MV-4-11 (cell line): ENCODE measurements around the gene CFAP44.
"Not testable (repeated sequence)": the region's sequence is repeated elsewhere in the genome, so short reads cannot be mapped to it uniquely, and the experiment has no call there.

Experiments used
- DNase-seq: peaks from one replicate; lab custom pipeline; 2025; lab: John Stamatoyannopoulos, UW

Gene CFAP44, protein sequence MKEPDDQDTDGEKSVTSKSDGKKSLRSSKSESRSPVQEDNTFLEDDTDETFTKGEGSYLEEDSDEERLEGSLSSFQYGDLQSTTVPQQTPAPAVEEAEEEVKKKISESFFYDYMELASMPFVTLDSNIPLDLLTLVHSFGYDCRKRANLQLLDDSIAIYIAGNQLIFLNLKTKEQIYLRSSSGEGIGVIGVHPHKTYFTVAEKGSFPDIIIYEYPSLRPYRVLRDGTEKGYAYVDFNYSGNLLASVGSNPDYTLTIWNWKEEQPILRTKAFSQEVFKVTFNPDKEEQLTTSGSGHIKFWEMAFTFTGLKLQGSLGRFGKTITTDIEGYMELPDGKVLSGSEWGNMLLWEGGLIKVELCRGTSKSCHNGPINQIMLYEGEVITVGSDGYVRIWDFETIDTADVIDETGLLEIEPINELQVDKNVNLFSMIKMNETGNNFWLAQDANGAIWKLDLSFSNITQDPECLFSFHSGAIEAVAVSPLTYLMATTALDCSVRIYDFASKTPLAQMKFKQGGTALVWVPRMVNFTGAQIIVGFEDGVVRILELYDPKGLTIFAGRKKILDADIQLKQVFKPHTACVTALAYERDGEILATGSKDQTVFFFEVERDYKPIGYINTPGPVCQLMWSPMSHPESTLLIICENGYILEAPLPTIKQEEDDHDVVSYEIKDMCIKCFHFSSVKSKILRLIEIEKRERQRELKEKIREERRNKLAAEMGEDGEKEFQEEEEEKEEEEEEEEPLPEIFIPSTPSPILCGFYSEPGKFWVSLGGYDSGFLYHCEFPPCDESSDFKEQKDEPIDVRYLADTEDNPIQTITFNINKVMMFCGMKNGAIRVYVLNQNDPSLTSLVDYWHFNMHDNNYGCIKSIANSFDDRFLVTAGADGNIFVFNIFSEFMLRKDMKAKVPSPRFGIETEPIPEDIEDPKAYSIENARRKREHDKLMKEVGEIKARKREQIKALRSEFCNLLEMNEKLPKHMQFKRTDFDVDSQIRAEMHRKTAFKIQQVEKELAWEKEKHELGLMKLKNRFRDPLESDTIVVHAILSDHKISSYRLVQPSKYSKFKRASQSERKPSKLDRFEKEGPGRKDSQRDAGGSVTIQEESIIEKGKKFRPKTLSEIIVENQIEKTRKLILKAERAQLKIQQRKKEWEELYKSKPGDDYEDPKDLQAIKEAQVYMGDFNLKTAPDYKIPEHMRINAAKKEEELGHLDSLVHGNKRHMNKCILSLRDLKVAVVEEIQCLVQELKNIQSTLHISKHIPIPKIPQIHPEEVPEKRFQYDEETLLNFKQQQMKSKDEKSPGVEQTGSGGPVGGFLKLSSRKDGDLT (N-terminal part only)

DNA sequence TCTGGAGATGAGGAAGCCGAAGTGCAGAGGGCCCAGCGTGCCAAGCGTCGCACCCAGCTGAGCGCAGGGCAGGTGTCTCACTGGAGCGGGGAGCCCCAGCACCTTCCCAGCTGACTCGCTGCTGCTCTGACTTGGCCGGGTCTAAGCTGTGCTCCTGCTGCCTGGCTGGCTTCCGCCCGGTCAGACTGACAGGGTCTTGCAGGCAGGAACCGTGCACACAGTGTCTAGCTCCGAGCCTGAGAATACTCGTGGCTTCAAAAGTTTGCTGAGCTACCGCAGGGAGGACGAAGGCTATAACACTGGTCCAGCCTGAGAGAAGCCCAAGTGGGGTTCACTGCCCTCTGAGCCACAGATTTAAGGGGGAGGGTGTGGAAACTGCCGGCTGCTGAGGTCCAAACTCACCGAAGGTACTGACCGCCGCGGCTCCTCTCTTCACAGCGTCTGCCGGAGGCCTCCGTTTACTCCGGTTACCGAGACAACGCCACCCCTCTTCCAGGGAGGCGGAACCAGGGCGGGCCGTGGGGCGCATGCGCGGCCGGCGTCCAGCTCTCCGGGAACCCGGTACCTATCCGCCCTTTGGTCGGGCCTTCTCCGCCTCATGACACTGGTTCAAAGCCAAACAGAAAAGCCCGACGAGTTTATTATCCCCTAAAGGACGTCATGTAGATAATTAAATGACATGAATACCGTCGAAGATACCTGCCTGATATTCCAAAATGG, at the start of gene CFAP44:
Gene CFAP44 (minus strand): TSS at position 443 of the 720 bp plus-strand sequence. CDS start 7,829 bp downstream, outside the sequence.
- no peak for DNase-seq

DNA sequence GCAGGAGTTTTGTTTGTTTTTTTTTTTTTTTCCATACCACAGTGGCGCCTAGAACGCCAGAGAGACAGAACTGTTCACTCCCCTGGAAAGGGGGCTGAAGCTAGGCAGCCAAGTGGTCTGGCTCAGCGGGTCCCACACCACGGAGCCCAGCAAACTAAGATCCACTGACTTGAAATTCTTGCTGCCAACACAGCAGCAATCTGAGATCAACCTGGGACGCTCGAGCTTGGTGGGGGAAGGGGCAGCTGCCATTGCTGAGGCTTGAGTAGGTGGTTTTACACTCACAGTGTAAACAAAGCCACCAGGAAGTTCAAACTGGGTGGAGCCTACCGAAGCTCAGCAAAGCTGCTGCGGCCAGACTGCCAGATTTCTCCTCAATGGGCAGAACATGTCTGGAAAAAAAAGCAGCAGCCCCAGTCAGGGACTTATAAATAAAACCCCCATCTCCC, 43.9 kb upstream of the CFAP44 start:
- no peak for DNase-seq

DNA sequence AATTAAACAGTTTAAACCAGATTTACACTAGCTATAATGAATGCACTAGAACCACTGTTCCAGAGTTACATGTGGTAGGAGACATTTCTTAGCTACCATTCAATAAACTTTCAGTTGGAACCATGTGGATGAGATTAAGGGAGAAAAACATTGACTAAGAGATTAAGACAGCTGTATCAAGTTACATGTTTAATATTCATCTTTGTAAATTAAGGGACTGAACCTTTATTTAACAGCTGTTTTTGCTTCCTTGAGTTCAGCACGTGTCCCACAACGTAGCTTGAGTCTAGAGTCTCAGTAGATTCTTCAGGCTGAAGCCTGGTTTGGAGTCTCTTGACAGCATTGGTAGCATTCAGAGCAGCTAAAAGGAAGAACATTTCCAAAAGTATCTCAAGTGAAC, 27.2 kb upstream of the CFAP44 start:
- DNase-seq, result no peak

DNA sequence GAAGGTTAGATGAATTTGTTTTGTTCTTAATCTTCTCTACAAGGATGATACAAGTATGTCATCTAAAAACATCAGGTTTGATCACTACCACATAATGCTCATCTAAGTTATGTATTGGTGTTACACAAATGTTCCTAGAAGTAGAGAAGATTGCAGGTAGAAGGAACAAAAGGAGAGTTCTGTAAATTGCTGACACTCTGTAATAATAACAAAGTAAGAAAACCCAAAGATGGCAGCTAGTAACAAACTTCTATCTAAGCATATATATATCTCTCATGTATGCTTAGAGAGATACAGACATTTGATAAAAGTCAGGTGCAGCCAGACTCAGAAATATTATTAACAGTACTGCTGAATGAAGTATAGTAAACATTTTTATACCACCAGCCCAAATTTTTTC, 20.2 kb upstream of the CFAP44 start:
- no peak for DNase-seq

DNA sequence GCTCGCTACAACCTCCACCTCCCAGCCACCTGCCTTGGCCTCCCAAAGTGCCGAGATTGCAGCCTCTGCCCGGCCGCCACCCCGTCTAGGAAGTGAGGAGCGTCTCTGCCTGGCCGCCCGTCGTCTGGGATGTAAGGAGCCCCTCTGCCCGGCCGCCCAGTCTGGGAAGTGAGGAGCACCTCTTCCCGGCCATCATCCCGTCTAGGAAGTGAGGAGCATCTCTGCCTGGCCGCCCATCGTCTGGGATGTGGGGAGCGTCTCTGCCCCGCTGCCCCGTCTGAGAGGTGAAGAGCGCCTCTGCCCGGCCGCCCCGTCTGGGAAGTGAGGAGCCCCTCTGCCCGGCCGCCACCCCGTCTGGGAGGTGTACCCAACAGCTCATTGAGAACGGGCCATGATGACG, 17.3 kb upstream of the CFAP44 start:
- DNase-seq, result not testable (repeated sequence)

DNA sequence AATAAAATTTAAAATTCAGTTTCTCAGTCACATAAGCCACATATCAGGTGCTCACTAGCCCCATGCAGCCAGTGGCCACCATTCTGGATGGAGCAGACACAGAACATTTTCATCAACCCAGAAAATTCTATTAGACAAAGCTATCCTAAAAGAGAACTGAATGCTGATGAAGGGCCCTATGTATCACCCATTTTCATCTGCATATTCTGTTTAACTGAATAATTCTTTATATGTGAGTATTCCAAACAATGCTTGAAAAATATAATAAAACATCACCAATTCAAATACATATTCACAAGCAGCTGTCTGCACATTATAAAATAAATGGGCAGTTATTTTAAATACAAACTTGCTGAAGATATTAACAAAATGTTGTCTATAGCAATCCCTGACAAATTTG, 14.2 kb upstream of the CFAP44 start:
- no peak for DNase-seq

DNA sequence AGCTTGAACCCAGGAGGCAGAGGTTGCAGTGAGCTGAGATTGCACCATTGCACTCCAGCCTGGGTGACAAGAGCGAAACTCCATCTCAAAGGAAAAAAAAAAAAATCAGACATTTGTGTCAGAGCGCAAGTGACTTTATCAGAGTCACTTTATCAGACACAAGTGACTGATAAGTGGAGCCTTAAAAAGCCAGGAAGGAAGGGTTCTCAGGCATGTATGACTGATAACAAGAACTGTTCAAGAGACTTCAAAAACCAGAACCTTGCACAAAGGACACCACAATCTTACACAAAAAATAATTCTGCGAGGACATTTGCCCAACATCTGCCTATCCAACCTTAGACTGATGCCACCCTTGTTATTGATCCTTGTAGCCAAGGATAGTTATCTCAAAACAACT, 13.3 kb upstream of the CFAP44 start:
- no peak for DNase-seq

DNA sequence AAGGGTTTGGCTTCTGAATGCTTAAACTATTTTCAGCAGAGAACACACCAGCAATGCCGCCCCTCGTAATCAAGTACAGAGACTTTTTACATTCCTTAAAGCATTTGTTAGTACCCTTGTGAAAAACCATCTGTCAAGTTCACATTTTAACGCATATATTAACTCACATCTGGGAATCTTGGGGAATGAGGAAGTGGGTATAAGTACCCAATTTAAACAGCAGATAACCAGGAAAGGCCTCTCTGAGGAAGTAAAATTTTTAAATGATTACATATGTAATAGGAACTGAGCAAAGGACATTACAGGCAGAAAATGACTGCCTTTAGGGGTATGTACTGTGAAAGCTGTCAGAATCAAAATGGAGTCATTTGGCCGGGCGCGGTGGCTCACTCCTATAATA, 12.8 kb upstream of the CFAP44 start:
- peak; percentile 73 for DNase-seq

DNA sequence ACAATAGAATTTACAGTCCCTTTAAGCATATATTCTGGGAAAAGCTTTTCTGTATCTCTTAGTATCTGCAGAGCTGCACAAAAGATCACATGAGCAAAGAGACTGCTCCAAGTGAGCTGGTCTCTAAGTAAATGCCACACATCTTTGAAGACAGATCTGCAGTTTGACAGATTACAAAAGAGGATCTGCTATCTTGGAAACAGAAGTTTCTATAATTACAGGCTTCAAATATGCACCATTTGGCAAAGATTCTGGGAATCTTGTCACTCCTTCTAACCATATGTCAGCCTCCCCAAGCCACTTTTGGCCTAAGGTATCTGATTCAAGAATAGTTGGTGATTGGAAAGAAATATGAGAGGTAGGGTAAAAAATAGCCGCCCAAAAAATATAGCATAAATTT, 9.6 kb upstream of the CFAP44 start:
- DNase-seq, result no peak

DNA sequence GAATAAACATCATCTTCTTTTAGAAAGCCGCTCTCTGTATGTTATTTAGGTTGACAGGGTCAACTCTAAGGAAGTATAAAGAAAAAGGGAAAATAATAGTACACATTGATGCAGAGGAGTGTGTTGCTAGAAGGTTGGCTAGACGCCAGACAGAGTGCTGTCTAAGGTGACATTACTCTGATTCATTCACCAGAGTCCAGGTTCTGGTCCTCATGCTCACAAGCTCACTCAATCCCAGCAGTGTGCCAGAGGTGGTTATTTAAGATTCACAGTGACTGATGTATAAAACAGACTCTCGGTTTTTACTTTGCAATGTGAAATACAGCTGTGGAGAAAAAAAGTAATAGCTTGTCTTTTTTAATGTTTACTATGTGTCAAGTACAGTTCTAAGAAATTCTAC, 1.7 kb downstream of the CFAP44 start:
- no peak for DNase-seq

DNA sequence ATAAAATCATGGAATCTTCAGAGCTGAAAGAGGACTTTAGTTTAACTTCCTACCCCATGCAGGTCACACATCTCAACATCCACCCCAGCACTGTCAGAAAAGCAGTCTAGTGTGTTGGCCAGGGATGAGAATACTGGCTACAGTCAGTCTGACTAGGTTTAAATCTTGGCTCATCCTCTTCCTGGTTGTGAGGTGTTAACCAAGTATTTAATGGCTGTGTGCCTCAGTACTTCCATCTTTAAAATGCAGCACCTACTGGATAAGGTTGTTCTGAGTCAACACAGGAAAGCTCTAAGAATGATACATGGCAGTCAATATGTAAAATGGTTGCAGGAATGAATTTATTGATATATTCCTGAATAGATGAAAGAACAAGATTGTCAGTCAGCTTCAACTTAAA, 3.1 kb downstream of the CFAP44 start:
- no peak for DNase-seq

DNA sequence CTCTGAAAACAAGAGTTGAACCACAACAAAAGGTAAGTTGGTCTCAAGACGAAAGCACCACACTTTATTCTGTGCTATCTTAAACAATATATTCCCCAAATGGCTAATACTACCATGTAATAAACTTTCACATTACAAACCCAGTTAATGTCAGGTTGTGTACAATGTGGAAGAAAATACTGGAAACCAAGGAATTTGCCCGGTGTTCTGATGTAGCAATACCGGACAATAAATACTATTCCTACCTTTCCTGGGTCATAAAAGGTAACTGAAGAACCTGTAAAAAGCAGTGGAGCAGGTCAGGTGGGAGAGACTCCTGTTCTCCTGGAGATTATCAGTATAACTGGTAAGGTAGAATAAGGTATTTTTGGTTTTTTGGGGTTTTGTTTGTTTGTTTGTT, 3.9 kb downstream of the CFAP44 start:
- DNase-seq, result no peak

DNA sequence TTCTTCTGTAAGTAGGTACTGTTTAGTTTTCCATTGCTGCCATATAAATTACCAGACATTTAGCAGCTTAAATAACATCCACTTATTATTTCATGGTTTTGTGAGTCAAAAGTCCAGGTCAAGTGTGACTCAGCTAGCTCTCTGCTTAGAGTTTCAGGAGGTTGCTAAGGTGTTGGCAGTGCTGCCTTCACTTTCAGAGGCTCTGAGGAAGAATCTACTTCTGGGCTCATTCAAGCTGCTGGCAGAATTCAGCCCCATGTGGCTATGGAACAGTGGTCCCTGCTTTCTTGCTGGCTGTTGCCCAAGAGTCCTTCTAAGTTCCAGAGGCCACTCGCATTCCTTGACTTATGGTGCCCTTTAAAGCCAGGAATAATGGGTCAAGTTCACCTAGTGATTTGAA, 4.5 kb downstream of the CFAP44 start:
- no peak for DNase-seq

DNA sequence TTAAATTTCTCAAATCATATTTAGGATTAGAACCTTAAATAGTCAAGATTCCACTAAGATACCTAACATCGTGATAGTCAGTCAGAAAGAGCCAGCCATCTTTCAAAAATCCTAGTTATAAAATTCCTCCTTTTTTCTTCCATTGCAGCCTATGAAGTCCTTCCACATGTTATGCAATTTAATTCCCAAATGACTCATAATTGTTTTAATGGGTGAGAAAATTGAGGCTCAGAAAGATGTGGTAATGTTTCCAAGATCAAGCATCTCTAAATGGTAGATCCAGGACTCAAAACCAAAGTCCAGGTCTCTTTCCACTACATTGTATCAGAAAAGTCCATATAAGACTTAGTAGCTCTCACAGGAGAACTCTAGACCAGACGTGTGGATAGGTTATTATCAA, 9.5 kb downstream of the CFAP44 start:
- no peak for DNase-seq

DNA sequence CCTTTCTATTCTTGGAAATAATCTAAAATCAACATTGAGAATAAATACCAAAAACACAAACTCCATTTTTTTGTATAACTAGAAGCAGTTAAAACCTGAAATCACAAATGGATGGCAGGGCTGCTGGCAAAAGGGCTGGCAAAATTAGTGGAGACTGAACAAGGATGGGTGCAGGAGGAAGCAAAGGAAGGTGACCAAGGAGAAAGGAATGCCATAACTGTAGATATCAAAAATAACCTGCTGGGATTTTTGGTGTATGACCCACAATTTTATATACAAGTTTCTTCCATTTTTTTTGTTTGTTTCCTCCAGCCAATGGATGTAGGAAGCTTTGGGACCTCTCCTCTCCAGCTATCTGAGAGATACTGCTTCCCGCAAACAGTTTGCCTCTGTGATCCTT, 12.7 kb downstream of the CFAP44 start:
- no peak for DNase-seq

DNA sequence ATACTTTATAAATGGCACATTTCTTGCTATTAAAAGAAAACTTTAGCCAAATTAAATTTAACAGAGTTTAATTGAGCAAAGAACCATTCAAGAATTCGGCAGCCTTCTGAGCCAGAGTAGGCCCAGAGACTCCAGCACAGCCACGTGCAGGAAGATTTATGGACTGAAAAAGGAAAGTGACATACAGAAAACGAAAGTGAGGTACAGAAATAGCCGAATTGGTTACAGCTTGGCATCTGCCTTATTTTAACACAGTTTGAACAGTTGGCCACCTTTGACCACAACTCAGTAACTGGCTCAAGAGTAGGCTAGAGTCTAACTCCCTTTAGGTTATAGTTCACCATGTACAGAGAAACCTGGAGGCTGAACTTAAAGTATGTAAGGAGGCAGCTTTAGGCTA, 17.6 kb downstream of the CFAP44 start:
- peak; percentile 87 for DNase-seq

DNA sequence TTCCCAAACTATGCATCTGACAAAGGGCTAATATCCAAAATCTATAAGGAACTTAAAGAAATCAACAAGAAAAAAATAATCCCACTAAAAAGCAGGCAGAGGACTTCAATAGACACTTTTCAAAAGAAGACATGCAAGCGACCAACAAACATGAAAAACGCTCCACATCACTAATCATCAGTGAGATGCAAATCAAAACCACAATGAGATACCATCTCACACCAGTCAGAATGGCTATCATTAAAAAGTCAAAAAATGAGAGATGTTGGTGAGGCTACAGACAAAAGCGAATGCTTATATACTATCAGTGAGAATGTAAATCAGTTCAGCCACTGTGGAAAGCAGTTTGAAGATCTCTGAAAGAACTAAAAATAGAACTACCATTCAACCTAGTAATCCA, 20.2 kb downstream of the CFAP44 start:
- no peak for DNase-seq

DNA sequence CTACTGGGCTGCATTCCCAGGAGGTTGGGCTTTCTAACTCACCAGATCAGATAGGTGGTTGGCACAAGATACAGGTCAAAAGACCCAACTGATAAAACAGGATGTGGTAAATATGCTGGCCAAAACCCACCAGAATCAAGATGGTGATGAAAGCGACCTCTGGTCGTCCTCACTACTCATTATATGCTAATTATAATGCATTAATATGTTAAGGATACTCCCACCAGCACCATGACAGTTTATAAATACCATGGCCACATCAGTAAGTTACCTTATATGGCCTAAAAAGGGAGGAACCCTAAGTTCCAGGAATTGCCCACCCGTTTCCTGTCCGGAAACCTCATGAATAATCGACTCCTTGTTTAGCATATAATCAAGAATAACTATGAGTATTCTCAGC, 31.6 kb downstream of the CFAP44 start:
- no peak for DNase-seq

DNA sequence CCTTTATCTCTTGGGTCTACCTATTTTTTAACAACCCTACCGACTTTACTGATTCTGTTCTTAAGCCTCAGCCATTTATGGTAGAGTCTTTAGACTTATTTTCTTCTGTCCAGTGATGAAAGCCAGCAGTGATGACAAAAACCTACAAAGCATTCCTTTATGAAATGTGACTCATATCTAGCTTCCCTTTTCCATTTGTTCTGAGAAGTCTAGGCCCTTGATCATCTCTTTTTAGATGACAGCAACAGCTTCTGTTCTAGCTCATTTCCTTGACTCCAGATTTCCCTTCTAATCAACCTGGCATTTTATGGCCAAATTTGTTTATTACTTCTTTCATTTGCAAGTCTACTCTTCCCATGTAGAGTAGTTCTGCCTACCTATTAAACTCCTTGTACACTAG, 36.1 kb downstream of the CFAP44 start:
- peak; percentile 73 for DNase-seq

DNA sequence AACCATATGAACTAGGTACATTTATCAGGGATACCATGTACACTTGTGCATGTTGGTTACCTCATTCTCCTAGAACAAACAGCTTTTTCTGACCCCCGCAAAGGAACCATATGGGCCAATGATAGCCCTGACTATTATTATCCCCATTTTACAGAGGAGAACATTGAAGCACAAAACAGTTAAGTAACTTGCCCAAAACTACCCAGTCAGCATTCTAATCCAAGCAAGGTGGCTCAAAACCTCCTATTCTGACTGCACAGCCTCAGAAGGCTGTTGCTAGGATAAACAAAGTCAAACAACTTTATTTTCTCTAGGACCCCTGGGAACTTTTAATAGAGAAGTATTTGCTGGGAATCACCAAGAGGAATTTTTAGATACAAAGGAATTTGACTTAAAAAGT, 36.7 kb downstream of the CFAP44 start:
- DNase-seq, result no peak
